Tibial nerve (tissue), 3 donors: ENCODE results near the gene KRT9.

Source experiments
- CTCF ChIP-seq, 5 experiments: fragments of 200-600 bp in 3 of 5; fragments of 450-650 bp in 2 of 5; sonication (generic) in 3 of 5; IDR thresholded peaks; one replicate each; pipeline ENCODE4 v1.5.1; 2016 to 2019; ENCODE audit warnings: antibody characterized with exemption in 5 of 5, mild to moderate bottlenecking in 3 of 5, moderate library complexity in 2 of 5
- POLR2A ChIP-seq, 2 donors: fragments of 450-650 bp; IDR thresholded peaks; one replicate each; pipeline ENCODE4 v1.6.1; 2017; ENCODE audit warnings: antibody characterized with exemption in 2 of 2, mild to moderate bottlenecking in 2 of 2, moderate library complexity in 2 of 2

GRCh38 chr17:41595585-41595984, 23.7 kb upstream of the KRT9 start:
- TF ChIP-seq CTCF (IDR thresholded peaks at IDR 0.05) (no peak), POLR2A (IDR thresholded peaks at IDR 0.05) (no peak)
